Stimulated activated CD4-positive, alpha-beta T cell treated with anti-CD3 and anti-CD28 coated beads, Interleukin-12 subunit alpha, Interleukin-12 subunit beta, amount 100 ng/mL, for 24 hours (primary cell): ENCODE results near the gene HK2.

Experiments used
- DNase-seq, 2 experiments: peaks; one replicate each; pipeline ENCODE4 v3.0.0-alpha.2; 2020; ENCODE audit warnings: low read depth in 2 of 2

HK2 gene

DNA sequence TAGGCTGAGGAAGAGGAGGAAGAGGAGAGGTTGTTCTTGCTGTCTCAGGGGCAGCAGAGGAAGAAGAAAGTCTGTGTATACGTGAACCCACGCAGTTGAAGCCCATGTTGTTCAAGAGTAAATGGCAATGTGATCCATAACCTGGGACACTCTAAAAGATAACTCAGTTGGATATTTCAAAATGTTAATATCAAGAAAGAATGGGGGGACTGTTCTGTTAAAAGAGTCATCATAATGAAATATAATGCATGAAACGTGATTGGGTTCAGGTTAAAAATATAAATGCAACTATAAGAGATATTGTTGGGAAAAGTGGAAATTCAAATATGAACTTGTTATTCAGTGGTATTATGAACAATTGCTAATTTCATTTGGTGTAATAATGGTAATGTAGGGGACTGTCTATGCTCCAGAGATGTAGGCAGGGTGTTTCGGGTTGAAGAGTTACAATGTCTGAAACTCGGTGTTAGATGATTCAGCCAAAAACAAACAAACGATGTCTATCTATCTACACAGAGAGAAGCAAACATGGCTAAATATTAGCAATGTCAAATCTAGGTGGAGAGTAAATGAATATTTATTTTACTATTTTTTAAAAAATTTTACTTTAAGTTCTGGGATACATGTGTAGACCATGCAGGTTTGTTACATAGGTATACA lies 103.4 kb downstream of the HK2 start:
- no peak for DNase-seq

DNA sequence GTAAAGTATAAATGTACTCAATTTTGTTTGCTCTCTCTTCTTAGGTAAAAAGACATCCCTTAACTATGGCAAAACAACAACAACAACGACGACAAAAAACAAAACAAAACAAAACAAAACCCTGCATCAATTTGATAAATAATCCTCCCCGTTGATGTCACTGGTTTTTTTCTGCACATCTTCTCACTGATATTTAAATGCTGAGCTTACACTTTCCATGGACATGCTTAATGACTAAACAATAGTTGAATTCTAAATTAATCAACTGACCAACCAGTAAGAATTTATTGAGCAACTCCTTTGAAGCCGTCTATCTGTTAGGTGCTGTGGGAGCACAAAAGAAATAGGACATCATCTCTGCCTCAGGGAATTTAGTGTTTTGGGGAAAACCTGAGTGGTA lies 104.3 kb downstream of the HK2 start:
- DNase-seq = no peak

DNA sequence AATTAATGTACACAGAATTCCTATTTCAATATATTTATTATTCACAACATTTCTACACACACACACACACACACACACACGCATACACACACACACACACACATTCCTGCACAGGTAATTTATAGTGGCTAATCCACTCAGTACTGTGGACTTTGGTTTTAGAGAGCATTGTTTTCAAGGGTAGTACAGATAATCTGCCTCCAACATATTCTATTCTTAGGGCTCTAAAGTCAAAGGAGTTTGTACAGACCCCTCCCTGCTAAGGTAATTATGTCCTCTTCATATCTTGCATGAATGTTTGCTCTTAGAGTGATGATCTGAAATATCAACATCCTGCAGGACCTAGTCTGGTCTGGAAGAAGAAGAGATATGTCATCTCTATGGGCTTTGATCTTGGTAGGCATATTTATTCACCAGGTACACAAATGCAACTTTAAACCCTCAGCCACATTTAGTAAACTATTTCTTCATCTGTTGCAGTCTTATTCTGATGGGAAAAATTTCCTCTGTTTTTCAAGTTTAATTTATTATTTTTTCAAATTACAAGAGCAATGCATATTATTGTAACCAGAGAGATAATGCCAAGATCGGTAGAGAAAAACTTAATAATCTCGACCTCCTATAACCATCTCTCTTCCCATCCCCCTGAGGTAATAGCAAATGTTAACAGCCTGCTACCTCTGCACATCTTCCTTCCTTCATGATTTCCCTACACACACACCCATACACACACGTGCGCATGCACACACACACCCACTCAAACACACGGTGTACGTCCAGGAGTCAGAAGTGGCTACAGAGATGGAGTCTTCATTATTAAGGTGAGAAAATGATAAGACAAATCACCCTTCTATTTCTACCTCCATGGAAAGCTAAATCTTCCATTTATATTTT lies 106.2 kb downstream of the HK2 start:
- no peak for DNase-seq

DNA sequence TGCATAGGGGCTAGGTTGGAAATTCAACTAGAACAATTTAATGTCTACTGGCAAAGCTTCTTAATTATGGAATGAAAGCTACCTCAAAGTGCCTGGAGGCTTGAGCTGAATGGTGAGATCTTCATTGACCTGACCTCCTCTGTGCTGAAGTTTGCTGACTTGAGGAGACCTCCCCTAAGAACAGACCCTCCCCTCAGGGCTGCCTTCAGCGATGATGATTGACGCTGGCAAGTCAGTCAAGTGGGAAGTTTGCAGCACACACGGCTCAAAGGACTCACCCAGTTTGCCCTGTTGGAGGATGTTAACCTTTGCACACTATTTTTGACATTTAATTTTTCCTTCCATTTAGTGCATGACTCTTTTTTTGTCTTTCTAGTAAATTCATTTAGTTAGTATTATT lies 107.4 kb downstream of the HK2 start:
- DNase-seq = no peak

DNA sequence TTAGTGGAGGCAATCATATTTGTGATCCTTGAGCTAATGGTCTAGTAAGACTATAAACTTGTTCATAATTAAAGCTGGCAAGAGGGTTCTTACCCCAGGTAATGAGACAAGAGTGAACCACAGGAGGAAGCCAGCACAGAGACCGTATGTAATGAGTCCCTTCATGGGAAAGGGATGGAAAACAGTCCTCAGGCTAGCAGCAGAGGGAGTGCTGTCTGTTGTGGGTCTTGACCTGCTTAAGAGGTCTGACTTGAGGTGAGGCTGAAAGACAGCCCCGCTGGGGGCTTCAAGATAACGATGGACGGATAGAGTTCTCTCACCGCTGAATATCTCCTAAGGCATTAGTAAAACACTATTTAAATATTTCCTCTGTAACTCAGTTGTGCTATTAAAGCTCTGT lies 108.3 kb downstream of the HK2 start:
- DNase-seq = no peak
